Mesenchymal stem cell (in vitro differentiated cells and primary cell): ENCODE results near the gene ERICH4.

Experiments used
- DNase-seq: peaks from one replicate; pipeline ENCODE4 v3.0.0-alpha.2; 2013
- H2AFZ ChIP-seq: one replicate; pipeline ENCODE4 v1.6.1; 2013; ENCODE audit warnings: low read depth, mild to moderate bottlenecking, control low read depth, inconsistent platforms, low read length, moderate library complexity
- H2AK5ac ChIP-seq: 2 replicates; pipeline ENCODE4 v1.6.1; 2013; ENCODE audit warnings: low read length, moderate library complexity, mild to moderate bottlenecking, inconsistent platforms; ENCODE audit not compliant: severe bottlenecking
- H2BK120ac ChIP-seq: one replicate; pipeline ENCODE4 v1.6.1; 2013; ENCODE audit warnings: low read depth, mild to moderate bottlenecking, inconsistent platforms, low read length, moderate library complexity
- H2BK12ac ChIP-seq, 2 experiments: one replicate each; pipeline ENCODE4 v1.6.1; 2013; ENCODE audit warnings: inconsistent platforms in 2 of 2, low read length in 2 of 2, mild to moderate bottlenecking in 2 of 2, moderate library complexity in 2 of 2, control low read depth in 1 of 2
- H2BK15ac ChIP-seq: one replicate; pipeline ENCODE4 v1.6.1; 2013; ENCODE audit warnings: mild to moderate bottlenecking, low read depth, inconsistent platforms; ENCODE audit not compliant: poor library complexity, severe bottlenecking
- H2BK5ac ChIP-seq: 2 replicates; pipeline ENCODE4 v1.6.1; 2013; ENCODE audit warnings: low read depth, mild to moderate bottlenecking, low read length, control low read depth, inconsistent platforms; ENCODE audit not compliant: poor library complexity, severe bottlenecking
- H3K14ac ChIP-seq, 2 experiments: one replicate each; pipeline ENCODE4 v1.6.1; 2013; ENCODE audit warnings: inconsistent platforms in 2 of 2, low read length in 2 of 2, control low read depth in 1 of 2, mild to moderate bottlenecking in 1 of 2, moderate library complexity in 1 of 2
- H3K18ac ChIP-seq, 2 experiments: one replicate each; pipeline ENCODE4 v1.6.1; 2013; ENCODE audit warnings: inconsistent platforms in 2 of 2, low read length in 2 of 2, control low read depth in 1 of 2, low read depth in 1 of 2, mild to moderate bottlenecking in 1 of 2
- H3K23ac ChIP-seq, 2 experiments: one replicate each; pipeline ENCODE4 v1.6.1; 2013; ENCODE audit warnings: inconsistent platforms in 2 of 2, low read length in 2 of 2, mild to moderate bottlenecking in 2 of 2, moderate library complexity in 2 of 2, control low read depth in 1 of 2
- H3K27ac ChIP-seq: 2 replicates; pipeline ENCODE4 v1.5.1; 2013; ENCODE audit warnings: mild to moderate bottlenecking, moderate library complexity, low read length, control low read depth, inconsistent platforms; ENCODE audit not compliant: poor library complexity, severe bottlenecking
- H3K27me3 ChIP-seq, 2 experiments: 2 replicates each; pipeline versions ENCODE4 v1.6.1 to v1.7.0; 2013; ENCODE audit warnings: low read length in 2 of 2, mild to moderate bottlenecking in 2 of 2, moderate library complexity in 2 of 2, control low read depth in 1 of 2, inconsistent platforms in 1 of 2; ENCODE audit not compliant: control insufficient read depth in 1 of 2, insufficient read depth in 1 of 2
- H3K36me3 ChIP-seq, 2 experiments: 2 replicates each; pipeline versions ENCODE4 v1.6.1 to v1.7.0; 2013; ENCODE audit warnings: low read length in 2 of 2, control low read depth in 1 of 2, inconsistent platforms in 1 of 2, low read depth in 1 of 2, mild to moderate bottlenecking in 1 of 2; ENCODE audit not compliant: insufficient read depth in 2 of 2, control insufficient read depth in 1 of 2
- H3K4ac ChIP-seq, 2 experiments: one replicate each; pipeline ENCODE4 v1.6.1; 2013; ENCODE audit warnings: inconsistent platforms in 2 of 2, low read length in 2 of 2, mild to moderate bottlenecking in 2 of 2, moderate library complexity in 2 of 2, control low read depth in 1 of 2, low read depth in 1 of 2
- H3K4me1 ChIP-seq: 2 replicates; pipeline ENCODE4 v1.6.1; 2013; ENCODE audit warnings: low read depth, low read length, control low read depth; ENCODE audit not compliant: control insufficient read depth, insufficient read depth
- H3K4me2 ChIP-seq: 2 replicates; pipeline ENCODE4 v1.6.1; 2013; ENCODE audit warnings: low read length, mild to moderate bottlenecking, inconsistent platforms; ENCODE audit not compliant: poor library complexity, severe bottlenecking
- H3K4me3 ChIP-seq, 2 experiments: 2 replicates each; pipeline versions ENCODE4 v1.5.1 to v1.7.0; 2013; ENCODE audit warnings: low read length in 2 of 2, mild to moderate bottlenecking in 2 of 2, control low read depth in 1 of 2, low read depth in 1 of 2; ENCODE audit not compliant: insufficient read depth in 1 of 2
- H3K79me1 ChIP-seq: replicated peaks from 2 replicates; pipeline ENCODE4 v1.6.1; 2013; ENCODE audit warnings: mild to moderate bottlenecking, control low read depth, low read length, inconsistent platforms; ENCODE audit not compliant: poor library complexity, severe bottlenecking
- H3K9ac ChIP-seq: 2 replicates; pipeline ENCODE4 v1.7.0; 2013; ENCODE audit warnings: mild to moderate bottlenecking, low read length, moderate library complexity
- H3K9me3 ChIP-seq: 2 replicates; pipeline ENCODE4 v1.7.0; 2013; ENCODE audit warnings: mild to moderate bottlenecking, low read length; ENCODE audit not compliant: control insufficient read depth
- H4K8ac ChIP-seq: one replicate; pipeline ENCODE4 v1.6.1; 2013; ENCODE audit warnings: inconsistent platforms, mild to moderate bottlenecking, low read length, moderate library complexity
- H4K91ac ChIP-seq: one replicate; pipeline ENCODE4 v1.6.1; 2013; ENCODE audit warnings: mild to moderate bottlenecking, low read length, inconsistent platforms
- WGBS: methylation state at CpG from one replicate; pipeline ENCODE4 v1.1.7; 2013; ENCODE audit warnings: mixed read lengths; 5-methylcytosine and 5-hydroxymethylcytosine counted together

Gene ERICH4

GRCh38 chr19:41398050-41398418 lies 44.9 kb upstream of the ERICH4 start:
- H2AK5ac ChIP-seq = no peak overlapping the region
- no peak overlapping the region for H3K14ac ChIP-seq
- peak overlapping the region; percentile 21 for H4K8ac ChIP-seq
- no peak overlapping the region for H3K27ac ChIP-seq
- H3K4ac ChIP-seq = peak overlapping the region; percentile 70 to 79
- peak overlapping the region; percentile 79 for H2AFZ ChIP-seq
- no peak for DNase-seq
- WGBS = 0% methylated on average over 5 of the region's 5 CpGs
- H2BK15ac ChIP-seq = no peak overlapping the region
- H3K4me3 ChIP-seq = peak overlapping the region; percentile 93 to 98
- peaks cover 28% of the 10 kb centered on the region for H3K79me1 ChIP-seq
- peak overlapping the region; percentile 98 for H3K9ac ChIP-seq
- no peaks in the 10 kb centered on the region for H3K27me3 ChIP-seq
- H3K36me3 ChIP-seq = peaks cover 3% of the 10 kb centered on the region in 2 experiments
- H4K91ac ChIP-seq = no peak overlapping the region
- no peak overlapping the region for H3K23ac ChIP-seq
- peak overlapping the region; percentile 93 for H3K4me2 ChIP-seq
- peak overlapping the region in 1 of 2 experiments; percentile 69 for H3K18ac ChIP-seq
- H3K9me3 ChIP-seq = no peaks in the 10 kb centered on the region
- no peak overlapping the region for H2BK12ac ChIP-seq
- no peak overlapping the region for H2BK120ac ChIP-seq
- H2BK5ac ChIP-seq = peak overlapping the region; percentile 79
- peaks cover 5% of the 10 kb centered on the region for H3K4me1 ChIP-seq

- Histone ChIP-seq H4K91ac (no peak overlapping the region), H2BK5ac (no peak overlapping the region), H2AK5ac (no peak overlapping the region), H3K23ac (no peak overlapping the region), H2BK12ac (no peak overlapping the region), H3K27me3 (no peaks in the 10 kb centered on the region), H2BK15ac (no peak overlapping the region), H3K9me3 (no peaks in the 10 kb centered on the region), H3K79me1 (peaks cover 32% of the 10 kb centered on the region), H3K14ac (no peak overlapping the region), H3K4me3 (peak overlapping the region in 1 of 2 experiments; percentile 98), H4K8ac (no peak overlapping the region), H3K18ac (no peak overlapping the region), H3K4me1 (peaks cover 5% of the 10 kb centered on the region), H2BK120ac (no peak overlapping the region), H3K27ac (no peak overlapping the region), H3K9ac (peak overlapping the region; percentile 98), H3K4me2 (peak overlapping the region; percentile 93), H3K4ac (no peak overlapping the region), H3K36me3 (peaks cover 5 to 8% of the 10 kb centered on the region in 2 experiments), H2AFZ (no peak overlapping the region)
- no peak for DNase-seq
- 76% methylated on average over 2 of the region's 3 CpGs for WGBS
Observed at GRCh38 chr19:41398598-41398997, 44.4 kb upstream of the ERICH4 start.

GRCh38 chr19:41399091-41399490 lies 43.9 kb upstream of the ERICH4 start:
- no peak overlapping the region for H2BK15ac ChIP-seq

GRCh38 chr19:41399525-41399924 lies 43.4 kb upstream of the ERICH4 start:
- H2BK15ac ChIP-seq = no peak overlapping the region
- no peak overlapping the region for H3K27ac ChIP-seq
- no peak overlapping the region for H3K14ac ChIP-seq
- H2BK120ac ChIP-seq = no peak overlapping the region
- H3K4ac ChIP-seq = no peak overlapping the region
- peaks cover 5% of the 10 kb centered on the region for H3K4me1 ChIP-seq
- H3K36me3 ChIP-seq = peaks cover 6 to 9% of the 10 kb centered on the region in 2 experiments
- H2BK12ac ChIP-seq = no peak overlapping the region
- no peak overlapping the region for H3K4me3 ChIP-seq
- 92% methylated on average over 2 of the region's 2 CpGs for WGBS
- H3K9ac ChIP-seq = no peak overlapping the region
- no peaks in the 10 kb centered on the region for H3K27me3 ChIP-seq
- no peak for DNase-seq
- H3K4me2 ChIP-seq = no peak overlapping the region
- H2AFZ ChIP-seq = no peak overlapping the region
- H2BK5ac ChIP-seq = no peak overlapping the region
- H4K8ac ChIP-seq = no peak overlapping the region
- peaks cover 32% of the 10 kb centered on the region for H3K79me1 ChIP-seq
- H3K18ac ChIP-seq = no peak overlapping the region
- no peak overlapping the region for H4K91ac ChIP-seq
- H3K23ac ChIP-seq = no peak overlapping the region
- no peaks in the 10 kb centered on the region for H3K9me3 ChIP-seq
- no peak overlapping the region for H2AK5ac ChIP-seq

More at GRCh38 chr19:41399091-41399490, 43.9 kb upstream of the ERICH4 start:
- Histone ChIP-seq H3K14ac (no peak overlapping the region), H3K23ac (no peak overlapping the region), H3K9me3 (no peaks in the 10 kb centered on the region), H3K9ac (peak overlapping the region; percentile 98), H2BK120ac (no peak overlapping the region), H3K36me3 (peaks cover 6 to 9% of the 10 kb centered on the region in 2 experiments), H4K8ac (no peak overlapping the region), H2BK5ac (no peak overlapping the region), H3K4me2 (no peak overlapping the region), H2BK12ac (no peak overlapping the region), H3K18ac (no peak overlapping the region), H3K27me3 (no peaks in the 10 kb centered on the region), H2AFZ (no peak overlapping the region), H4K91ac (no peak overlapping the region), H3K27ac (no peak overlapping the region), H3K4ac (no peak overlapping the region), H3K4me3 (peak overlapping the region in 1 of 2 experiments; percentile 98), H3K79me1 (peaks cover 32% of the 10 kb centered on the region), H2AK5ac (no peak overlapping the region), H3K4me1 (peaks cover 5% of the 10 kb centered on the region)
- WGBS = 78% methylated on average over 3 of the region's 3 CpGs
- no peak for DNase-seq
